Sigmoid colon (tissue), 7 donors: ENCODE data around the gene COL28A1. TPM values are rescaled to one million over a fixed set of nuclear protein-coding genes. Genes with fewer than 3 reads are reported as not detected.

ENCODE experiments used
- DNase-seq: peaks from one replicate; pipeline ENCODE4 v3.0.0-alpha.2; 2019
- H3K27ac ChIP-seq, 4 donors: fragments of 200-600 bp; sonication (generic); one replicate each; pipeline ENCODE4 v1.5.1; 2016 to 2019; ENCODE audit warnings: mild to moderate bottlenecking in 1 of 4
- H3K27me3 ChIP-seq, 3 donors: fragments of 200-600 bp; sonication (generic); one replicate each; pipeline ENCODE4 v1.5.1; 2019; ENCODE audit warnings: mild to moderate bottlenecking in 1 of 3
- H3K36me3 ChIP-seq, 4 donors: fragments of 200-600 bp; sonication (generic); one replicate each; pipeline ENCODE4 v1.5.1; 2016 to 2019
- H3K4me1 ChIP-seq, 4 donors: fragments of 200-600 bp; sonication (generic); one replicate each; pipeline ENCODE4 v1.5.1; 2017 to 2019
- H3K4me3 ChIP-seq, 4 donors: fragments of 200-600 bp; sonication (generic); one replicate each; pipeline ENCODE4 v1.5.1; 2017 to 2019; ENCODE audit warnings: mild to moderate bottlenecking in 2 of 4, moderate library complexity in 1 of 4
- H3K9me3 ChIP-seq, 4 donors: fragments of 200-600 bp in 3 of 4; sonication (generic) in 3 of 4; one replicate each; pipeline versions ENCODE4 v1.5.1 to v1.6.1; 2013 to 2019
- CTCF ChIP-seq, 4 experiments: fragments of 450-650 bp in 3 of 4; fragments of 200-600 bp in 1 of 4; IDR thresholded peaks; one replicate each; pipeline ENCODE4 v1.5.1; 2016 to 2019; ENCODE audit warnings: antibody characterized with exemption in 4 of 4, mild to moderate bottlenecking in 3 of 4, moderate library complexity in 2 of 4
- EP300 ChIP-seq, 4 donors: sonication (generic); formaldehyde crosslinking; IDR thresholded peaks; one replicate each; pipeline ENCODE4 v1.6.1; 2017; ENCODE audit warnings: antibody characterized with exemption in 4 of 4
- POLR2A ChIP-seq, 2 donors: fragments of 450-650 bp; IDR thresholded peaks; one replicate each; pipeline ENCODE4 v1.6.1; 2016; ENCODE audit warnings: antibody characterized with exemption in 2 of 2, mild to moderate bottlenecking in 2 of 2, moderate library complexity in 2 of 2
- POLR2AphosphoS5 ChIP-seq, 4 donors: sonication (generic); formaldehyde crosslinking; IDR thresholded peaks; one replicate each; pipeline ENCODE4 v1.6.1; 2017; ENCODE audit warnings: antibody characterized with exemption in 4 of 4
- WGBS, 2 donors: extraction: QIAGEN DNeasy Blood & Tissue Kit; methylation state at CpG; one replicate each; pipeline ENCODE4 v1.1.7; 2013; 5-methylcytosine and 5-hydroxymethylcytosine counted together
- intact Hi-C: fragments of 100-400 bp; cut with DNase I; formaldehyde crosslinking; loops from one replicate; pipeline ENCODE4 v1.15.1; 2023
- polyA plus RNA-seq, 3 donors: library from polyadenylated mRNA; stranded (reverse); fragments of 200-250 nt; gene quantifications; one replicate each; pipeline ENCODE4 v1.2.3, GENCODE V29; 2013
- total RNA-seq, 4 donors: library from RNA; depleted of rRNA; stranded (reverse); fragments of >200 nt; gene quantifications; one replicate each; pipeline ENCODE4 v1.1.0, GENCODE V29; 2016
- donor health status: healthy with polysubstance abuse.
- donor health status: Bipolar disorder and iron deficiency.
- donor health status: healthy.

COL28A1 gene
- total and polyA plus RNA-seq, 7 donors = 0.60 to 25.5 (median 9.9) TPM

DNA sequence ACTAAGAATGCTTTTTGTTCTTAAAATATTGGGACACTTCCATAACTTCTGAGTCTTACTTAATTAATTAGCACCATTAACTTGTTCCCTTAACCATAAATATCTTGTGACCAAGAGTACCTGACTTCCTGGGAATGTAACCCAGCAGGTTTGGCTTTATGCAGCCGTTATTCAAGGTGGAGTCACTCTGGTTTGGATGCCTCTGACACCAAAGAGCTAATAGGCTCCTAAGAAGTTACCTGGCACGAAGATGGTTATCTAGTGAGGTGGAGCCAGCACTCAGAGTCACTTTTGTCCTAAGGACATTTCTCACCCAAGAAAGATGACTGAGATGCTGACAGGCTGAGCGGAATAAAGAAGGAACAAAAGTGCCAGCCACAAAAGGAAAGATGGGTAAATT is 181.0 kb downstream of the COL28A1 start:
- H3K4me3 ChIP-seq = no peak overlapping the region
- 56 to 70% methylated on average over 3 of the region's 3 CpGs for WGBS, 2 donors
- intact Hi-C loops = no loop called here
- H3K27me3 ChIP-seq = no peaks in the 10 kb centered on the region
- DNase-seq = no peak
- no peaks in the 10 kb centered on the region for H3K36me3 ChIP-seq
- H3K4me1 ChIP-seq = no peaks in the 10 kb centered on the region
- no peak overlapping the region for H3K27ac ChIP-seq
- TF ChIP-seq POLR2AphosphoS5 (IDR thresholded peaks at IDR 0.05) (no peak), EP300 (IDR thresholded peaks at IDR 0.05) (no peak), POLR2A (IDR thresholded peaks at IDR 0.05) (no peak), CTCF (IDR thresholded peaks at IDR 0.05) (no peak)
- H3K9me3 ChIP-seq = no peaks in the 10 kb centered on the region

DNA sequence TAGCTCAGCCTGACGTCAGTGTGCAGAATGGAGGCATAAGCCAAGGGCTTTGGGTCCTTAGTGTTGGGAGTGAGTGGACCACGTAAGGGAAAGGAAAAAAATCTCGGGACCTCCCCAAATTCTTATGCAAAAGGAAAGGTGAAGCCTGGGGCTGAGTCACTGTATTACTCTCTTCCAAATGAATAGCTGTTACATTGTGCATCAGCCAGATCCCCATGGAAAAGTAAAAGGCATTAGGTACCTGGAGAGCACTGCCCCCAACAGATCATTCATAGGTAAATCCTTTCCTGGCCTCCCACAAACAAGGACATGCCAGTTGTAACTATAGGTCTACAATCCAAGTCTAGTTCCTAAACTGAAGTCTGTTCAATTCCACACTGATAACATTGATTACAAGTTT is 182.8 kb downstream of the COL28A1 start:
- Histone ChIP-seq H3K4me3 (no peak overlapping the region), H3K4me1 (no peaks in the 10 kb centered on the region), H3K27me3 (no peaks in the 10 kb centered on the region), H3K36me3 (no peaks in the 10 kb centered on the region), H3K9me3 (no peaks in the 10 kb centered on the region), H3K27ac (no peak overlapping the region)
- WGBS, 2 donors = 71 to 83% methylated on average over 3 of the region's 3 CpGs
- TF ChIP-seq POLR2AphosphoS5 (IDR thresholded peaks at IDR 0.05) (no peak), CTCF (IDR thresholded peaks at IDR 0.05) (no peak), POLR2A (IDR thresholded peaks at IDR 0.05) (no peak), EP300 (IDR thresholded peaks at IDR 0.05) (no peak)
- DNase-seq = no peak
- intact Hi-C loops = no loop called here

- H3K27ac ChIP-seq = no peak overlapping the region
Observed at GRCh38 chr7:7351832-7352231, 183.8 kb downstream of the COL28A1 start.

DNA sequence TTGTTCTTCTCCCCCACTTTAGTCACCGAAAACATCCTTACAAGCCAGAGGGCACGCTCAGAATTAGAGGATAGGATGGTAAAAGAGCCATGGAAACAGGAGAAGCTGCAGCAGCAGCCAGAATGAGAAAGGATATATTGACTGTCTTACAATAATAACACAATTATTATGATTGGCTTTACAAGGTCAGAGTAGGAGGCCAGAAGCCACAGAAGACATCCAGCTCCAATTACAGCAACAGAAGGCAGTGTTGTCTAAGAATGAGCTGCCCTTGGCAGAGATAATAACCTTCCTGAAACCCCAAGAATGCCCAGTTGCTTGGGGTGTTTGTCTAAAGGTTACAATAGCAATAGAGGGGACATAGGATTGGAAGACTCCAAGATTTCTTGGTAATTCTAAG is 184.5 kb downstream of the COL28A1 start:
- no peak overlapping the region for H3K4me3 ChIP-seq
- DNase-seq = no peak
- H3K9me3 ChIP-seq = no peaks in the 10 kb centered on the region
- intact Hi-C loops = no loop called here
- no peak overlapping the region for H3K27ac ChIP-seq
- H3K36me3 ChIP-seq = no peaks in the 10 kb centered on the region
- H3K4me1 ChIP-seq = no peaks in the 10 kb centered on the region
- no peak for TF ChIP-seq CTCF (IDR thresholded peaks at IDR 0.05)
- TF ChIP-seq EP300 (IDR thresholded peaks at IDR 0.05) = no peak
- no peak for TF ChIP-seq POLR2A (IDR thresholded peaks at IDR 0.05)
- TF ChIP-seq POLR2AphosphoS5 (IDR thresholded peaks at IDR 0.05) = no peak
- no peaks in the 10 kb centered on the region for H3K27me3 ChIP-seq
- 40 to 50% methylated on average over 2 of the region's 2 CpGs for WGBS, 2 donors

More at GRCh38 chr7:7351832-7352231, 183.8 kb downstream of the COL28A1 start:
- 0 to 47% methylated on average over 1 of the region's 1 CpG for WGBS, 2 donors
- TF ChIP-seq POLR2AphosphoS5 (IDR thresholded peaks at IDR 0.05) (no peak), POLR2A (IDR thresholded peaks at IDR 0.05) (no peak), CTCF (IDR thresholded peaks at IDR 0.05) (no peak), EP300 (IDR thresholded peaks at IDR 0.05) (no peak)
- Histone ChIP-seq H3K4me3 (no peak overlapping the region), H3K27me3 (no peaks in the 10 kb centered on the region), H3K9me3 (no peaks in the 10 kb centered on the region), H3K4me1 (no peaks in the 10 kb centered on the region), H3K36me3 (no peaks in the 10 kb centered on the region)
- DNase-seq = no peak
- intact Hi-C loops = no loop called here

GRCh38 chr7:7349156-7349555 is 186.5 kb downstream of the COL28A1 start:
- 92 to 93% methylated on average over 2 of the region's 2 CpGs for WGBS, 2 donors
- no peak for DNase-seq
- Histone ChIP-seq H3K27me3 (no peaks in the 10 kb centered on the region), H3K4me1 (no peaks in the 10 kb centered on the region), H3K27ac (no peak overlapping the region), H3K9me3 (no peaks in the 10 kb centered on the region), H3K4me3 (no peak overlapping the region), H3K36me3 (no peaks in the 10 kb centered on the region)
- TF ChIP-seq POLR2A (IDR thresholded peaks at IDR 0.05) (no peak), CTCF (IDR thresholded peaks at IDR 0.05) (no peak), EP300 (IDR thresholded peaks at IDR 0.05) (no peak), POLR2AphosphoS5 (IDR thresholded peaks at IDR 0.05) (no peak)
- intact Hi-C loops = no loop called here
